ENCODE results near the gene DCDC1.

The DCDC1 gene

GRCh38 chr11:30823119-30823518 lies 546.4 kb downstream of the DCDC1 start:
- DNase-seq = no peak

- DNase-seq = no peak
Measured at GRCh38 chr11:30821438-30821965, 548.0 kb downstream of the DCDC1 start.

DNA sequence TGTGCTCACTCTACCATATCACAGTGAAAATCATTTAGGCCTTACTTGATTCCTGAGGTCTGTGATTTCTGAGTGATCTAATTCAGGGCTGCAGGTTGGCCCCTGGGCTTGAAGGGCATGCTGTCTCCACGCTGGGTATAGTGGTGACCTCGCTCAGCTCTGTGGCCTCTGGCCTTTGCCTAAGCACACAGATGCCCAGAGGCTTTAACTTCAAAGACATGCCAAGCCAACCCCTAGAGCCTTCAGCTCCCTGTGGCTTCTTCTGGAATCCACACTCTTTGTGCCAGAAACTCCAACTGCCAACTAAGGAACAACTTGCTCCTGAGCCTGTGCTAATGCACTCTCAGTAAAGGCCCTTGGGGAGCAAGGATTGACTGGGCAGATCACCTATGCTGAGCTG lies 550.8 kb downstream of the DCDC1 start:
- no peak for DNase-seq

DNA sequence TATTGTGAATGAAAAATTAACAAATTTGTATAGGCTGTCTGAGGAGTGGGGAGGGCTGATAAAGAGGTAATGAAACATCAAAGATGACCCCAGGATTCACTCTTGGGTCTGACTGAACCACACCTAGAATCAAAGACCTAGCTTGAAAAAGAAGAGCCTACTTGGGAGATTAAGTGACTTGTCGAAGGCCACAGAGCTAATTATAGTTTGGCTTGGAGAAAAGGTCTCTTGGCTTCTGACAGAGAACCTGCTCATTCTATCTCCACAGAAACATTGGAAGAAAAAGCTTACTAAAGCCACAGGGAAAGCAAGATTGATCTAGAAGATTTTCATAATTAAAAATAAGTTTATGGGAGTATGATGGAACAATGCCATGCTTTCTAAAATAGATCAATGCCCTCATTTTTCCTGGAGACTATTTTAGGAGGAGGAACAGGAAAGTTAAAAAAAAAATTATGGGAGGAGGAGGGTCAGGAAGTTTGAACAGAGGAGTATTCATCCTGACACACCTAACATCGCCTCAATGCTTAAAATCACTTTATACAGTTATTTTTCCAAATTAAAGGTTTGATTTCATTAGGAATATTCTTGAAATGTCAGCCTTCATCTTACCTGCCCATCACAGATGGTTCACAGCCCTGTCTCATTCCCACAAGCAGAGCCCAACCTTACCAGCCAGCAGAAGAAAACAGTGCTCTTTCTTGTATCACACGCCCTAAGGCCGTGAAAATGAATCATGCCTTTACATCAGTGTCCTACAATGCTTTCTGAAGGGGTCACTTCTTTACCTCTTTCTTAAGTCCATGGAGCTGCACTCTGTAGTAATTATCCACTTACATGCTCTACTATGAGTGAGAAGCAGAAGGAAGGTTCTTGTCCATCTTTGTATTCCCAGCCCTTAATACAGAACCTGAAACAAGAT lies 552.3 kb downstream of the DCDC1 start:
- DNase-seq = no peak

DNA sequence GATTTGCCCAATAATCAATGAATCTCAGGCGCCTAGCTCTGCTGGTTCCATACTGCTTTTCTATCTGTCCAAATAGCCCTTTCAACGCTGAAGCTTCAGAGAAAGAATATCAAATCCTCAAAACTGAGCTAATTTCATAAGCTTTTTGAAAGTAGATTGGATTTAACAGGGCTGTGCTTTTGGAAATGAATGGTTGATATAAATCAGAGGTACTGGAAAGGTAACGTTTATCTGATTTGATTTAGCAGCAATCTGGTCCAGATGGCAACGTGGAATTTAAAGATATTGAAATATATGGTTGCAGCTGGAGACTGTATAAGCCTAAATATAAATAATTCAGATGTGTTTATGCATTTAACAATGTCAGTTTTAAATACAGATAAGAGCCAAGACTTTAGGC lies 553.9 kb downstream of the DCDC1 start:
- no peak for DNase-seq

- DNase-seq = no peak
Measured at GRCh38 chr11:30814737-30815136, 554.8 kb downstream of the DCDC1 start.

Measured in suppressor macrophage treated with lipopolysaccharide for 4 hours (primary cell).